Right lobe of liver (tissue), 4 donors: Measurements from ENCODE around the gene CYS1.
A peak's percentile ranks its signal among the peaks of the same experiment; 100 is the strongest.

Experiments used
- CTCF ChIP-seq, 4 donors: fragments of 200-600 bp in 3 of 4; fragments of 450-650 bp in 1 of 4; IDR thresholded peaks; one replicate each; pipeline versions ENCODE4 v1.5.1 to v1.8.0; 2016 to 2022; ENCODE audit warnings: antibody characterized with exemption in 4 of 4, mild to moderate bottlenecking in 2 of 4
- POLR2A ChIP-seq: fragments of 450-650 bp; IDR thresholded peaks from one replicate; pipeline ENCODE4 v1.6.1; 2017; ENCODE audit warnings: antibody characterized with exemption, mild to moderate bottlenecking
- donor health status: DM: no; HTN: no; CAD: no.
- donor health status: DM: no; HTN: no; CAD: no.
- donor health status: DM: no; HTN: yes; CAD: no.

- no peak for TF ChIP-seq CTCF (IDR thresholded peaks at IDR 0.05)
- TF ChIP-seq POLR2A, result peak; percentile 96
Observed at GRCh38 chr2:10045561-10046355, 34.5 kb downstream of the CYS1 start.
